ENCODE measurements around the gene GNG3.
"Not testable (repeated sequence)": the region's sequence is repeated elsewhere in the genome, so short reads cannot be mapped to it uniquely, and the experiment has no call there.

Gene GNG3

DNA sequence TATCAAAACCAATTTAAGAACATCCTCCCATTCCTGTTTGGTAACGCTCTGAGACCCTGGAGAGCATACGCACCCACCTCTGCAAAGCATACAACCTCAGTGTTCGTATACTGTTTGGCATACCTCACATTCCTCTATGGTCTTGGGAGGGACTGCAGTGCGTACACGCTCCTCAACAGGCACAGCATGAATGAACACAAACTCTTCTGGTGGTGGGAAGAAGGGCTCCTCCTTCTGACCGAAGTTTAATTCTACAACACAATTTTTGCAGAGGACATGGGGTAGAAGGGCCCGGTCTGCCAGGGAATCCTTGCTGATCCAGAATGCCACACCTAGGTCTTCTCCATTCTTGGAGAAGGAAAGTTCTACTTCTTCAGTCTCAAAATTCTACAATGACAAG is 14.5 kb downstream of the GNG3 start:
- DNase-seq: no peak

DNA sequence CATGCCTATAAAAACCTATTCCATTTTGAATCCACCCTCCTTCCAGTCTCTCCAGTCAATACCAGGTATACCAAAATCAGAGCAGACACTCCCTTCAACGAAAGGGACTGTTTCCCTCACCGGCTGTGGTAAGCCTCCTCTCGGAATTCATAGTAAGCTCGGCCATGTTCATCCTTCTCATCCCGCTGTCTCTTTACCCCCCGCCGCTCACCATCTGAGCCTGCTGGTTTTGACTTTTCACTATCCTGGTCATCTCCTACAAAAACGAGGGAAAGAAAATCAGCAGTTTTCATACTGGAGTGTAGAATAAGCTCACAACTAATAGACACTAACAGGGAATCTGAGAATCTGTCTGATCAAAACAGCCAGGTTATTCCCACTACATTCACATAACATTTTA is 16.7 kb downstream of the GNG3 start:
- no peak for DNase-seq

GRCh38 chr11:62725646-62726045 is 18.2 kb downstream of the GNG3 start:
- DNase-seq: no peak

- DNase-seq: peak in 1 of 4 experiments; percentile 47
Observed at GRCh38 chr11:62726156-62726914, 18.9 kb downstream of the GNG3 start.

GRCh38 chr11:62726915-62727164 is 19.4 kb downstream of the GNG3 start:
- peak in 1 of 4 experiments; percentile 46 for DNase-seq

DNA sequence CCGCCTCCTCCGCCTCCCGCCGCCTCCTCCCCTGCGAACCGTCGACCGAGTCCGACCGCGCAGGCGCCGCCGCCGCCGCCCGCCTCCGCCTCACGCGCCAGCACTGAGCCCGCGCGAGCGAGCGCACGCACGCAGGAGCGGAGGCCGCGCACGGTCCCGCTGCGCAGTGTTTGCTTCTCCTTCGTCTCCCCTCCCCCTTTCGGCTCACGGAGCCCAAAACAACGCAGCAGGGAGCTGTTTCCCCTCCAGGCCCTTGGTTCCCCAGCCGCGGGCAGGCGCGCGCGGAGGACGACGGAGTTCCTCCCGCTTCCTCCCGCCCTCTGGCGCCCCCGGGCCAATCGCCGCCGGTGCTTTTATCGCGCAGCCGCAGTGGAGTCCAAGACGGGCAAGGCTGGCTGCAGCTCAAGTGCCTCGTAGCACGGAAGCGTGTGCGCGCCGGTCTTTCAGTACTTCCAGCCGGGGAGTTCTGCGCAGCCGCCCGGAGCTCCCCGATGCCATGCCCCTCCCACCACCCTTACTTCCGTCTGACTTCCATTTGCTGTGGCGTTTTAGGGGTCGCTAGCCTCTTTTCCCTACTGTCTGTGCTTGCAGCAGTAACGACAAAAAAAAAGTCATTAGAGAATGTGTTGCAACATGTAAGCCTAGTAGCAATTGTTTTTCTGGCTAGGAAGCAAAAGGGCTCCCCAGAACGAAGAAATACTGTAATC is 19.8 kb downstream of the GNG3 start, which contains the start of gene HNRNPUL2:
Gene HNRNPUL2 (minus strand): TSS at position 293 of the 707 bp plus-strand sequence. CDS start 301 bp downstream, outside the sequence.
- DNase-seq: peak; percentile 93 to 98 (median 96)

DNA sequence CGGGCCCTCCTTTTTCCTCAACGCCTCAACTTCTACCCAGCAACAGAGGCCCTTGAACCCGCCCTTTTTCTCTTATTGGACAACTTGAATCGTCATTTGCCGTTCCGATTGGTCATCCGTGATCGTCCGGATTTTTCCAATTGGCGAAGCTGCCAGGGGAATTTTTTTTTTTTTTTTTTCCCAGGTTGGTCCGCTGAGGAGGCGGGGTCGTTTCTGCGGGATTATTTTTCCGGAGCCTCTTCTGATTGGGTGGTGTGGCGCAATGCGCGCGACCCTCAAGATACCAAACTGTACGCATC is 20.3 kb downstream of the GNG3 start:
- DNase-seq: peak in 3 of 4 experiments; percentile 38 to 68 (median 65)

DNA sequence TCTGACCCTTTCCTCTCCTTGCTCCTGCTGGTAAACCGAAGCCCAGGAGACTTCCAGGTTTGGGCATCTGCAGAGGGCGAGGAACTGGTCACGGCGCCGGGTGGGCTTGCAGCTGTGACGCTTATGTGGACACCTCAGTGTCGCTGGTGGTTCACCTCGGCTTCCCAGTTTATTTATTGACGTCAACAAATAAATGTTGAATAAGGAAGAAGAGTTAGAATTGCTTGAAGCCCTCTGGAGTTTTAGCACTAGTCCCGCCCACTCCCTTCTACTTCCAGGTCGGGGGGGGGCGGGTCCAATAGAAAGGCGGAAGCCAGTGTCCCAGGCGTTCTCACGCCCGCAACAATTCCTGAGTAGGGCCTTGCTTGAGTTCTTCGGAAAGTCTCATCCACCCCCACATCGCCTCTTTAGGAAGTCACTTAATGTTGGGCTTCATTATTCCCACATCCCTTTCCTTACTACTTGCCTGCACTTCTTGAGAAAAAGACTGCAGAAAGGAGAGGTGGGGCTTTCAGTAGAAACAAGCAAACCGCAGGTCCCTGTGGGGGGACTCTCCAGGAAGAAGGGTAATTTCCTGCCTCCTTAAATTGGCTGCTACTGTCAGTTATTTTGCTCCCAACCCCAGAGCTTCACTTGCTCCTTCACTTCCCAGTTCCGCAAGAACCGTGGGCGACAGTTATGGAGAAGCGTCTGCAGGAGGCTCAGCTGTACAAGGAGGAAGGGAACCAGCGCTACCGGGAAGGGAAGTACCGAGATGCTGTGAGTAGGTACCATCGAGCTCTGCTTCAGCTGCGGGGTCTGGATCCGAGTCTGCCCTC is 20.9 kb downstream of the GNG3 start, which contains the start of gene TTC9C:
Gene TTC9C (plus strand): TSS at position 316 of the 818 bp plus-strand sequence. CDS start 363 bp downstream, at position 679.
- peak; percentile 58 to 79 (median 70) for DNase-seq

- not testable (repeated sequence) for DNase-seq
Observed at GRCh38 chr11:62730076-62730475, 22.6 kb downstream of the GNG3 start.

DNA sequence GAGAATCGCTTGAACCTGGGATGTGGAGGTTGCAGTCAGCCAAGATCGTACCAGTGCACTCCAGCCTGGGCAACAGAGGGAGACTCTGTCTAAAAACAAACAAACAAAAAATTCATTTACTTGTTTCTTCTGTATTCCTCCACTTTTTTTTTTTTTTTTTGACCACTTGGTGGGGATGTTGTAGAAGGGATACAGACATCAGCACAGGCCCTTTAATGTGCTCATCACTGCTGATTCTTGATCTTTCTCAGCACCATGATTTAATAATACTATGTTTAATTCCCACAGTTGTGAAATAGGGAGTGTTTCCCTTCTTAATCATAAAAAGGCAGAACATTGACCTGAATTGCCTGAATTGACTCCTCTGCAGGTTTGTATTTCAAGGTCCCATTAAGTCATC is 25.4 kb downstream of the GNG3 start:
- no peak for DNase-seq

- no peak for DNase-seq
Observed at GRCh38 chr11:62737196-62737595, 29.7 kb downstream of the GNG3 start.

- no peak for DNase-seq
Observed at GRCh38 chr11:62747475-62748160, 40.1 kb downstream of the GNG3 start.

GRCh38 chr11:62749931-62750330 is 42.5 kb downstream of the GNG3 start:
- DNase-seq: not testable (repeated sequence)

DNA sequence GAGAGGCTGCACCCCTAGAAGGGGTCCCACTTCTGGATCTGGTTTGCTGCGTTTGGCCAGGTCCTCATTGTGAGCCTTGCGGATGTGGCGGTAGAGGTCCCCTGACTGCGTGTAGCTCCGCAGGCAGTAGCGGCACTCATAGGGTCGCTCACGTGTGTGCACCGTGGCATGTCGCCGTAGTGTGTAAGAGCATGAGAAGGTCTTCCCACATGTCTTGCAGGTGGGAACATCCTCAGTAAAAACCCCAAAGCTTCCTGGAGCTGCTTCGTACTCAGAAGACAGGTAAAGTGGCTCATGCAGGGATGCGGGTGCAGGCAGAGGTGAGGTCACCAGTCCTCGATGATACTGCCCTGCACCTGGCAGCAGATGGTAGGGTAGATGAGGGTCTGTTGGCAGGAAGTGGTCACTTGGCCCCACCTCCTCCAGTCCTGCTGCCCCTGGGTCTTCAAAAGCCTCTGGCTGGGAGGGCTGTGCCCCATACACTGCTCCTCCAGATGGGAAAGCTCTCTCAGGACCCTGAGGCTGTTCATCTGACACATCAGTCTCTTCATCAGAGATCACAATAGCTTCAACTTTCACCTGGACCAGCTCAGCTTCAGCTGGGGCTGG is 44.8 kb downstream of the GNG3 start:
- DNase-seq: no peak

DNA sequence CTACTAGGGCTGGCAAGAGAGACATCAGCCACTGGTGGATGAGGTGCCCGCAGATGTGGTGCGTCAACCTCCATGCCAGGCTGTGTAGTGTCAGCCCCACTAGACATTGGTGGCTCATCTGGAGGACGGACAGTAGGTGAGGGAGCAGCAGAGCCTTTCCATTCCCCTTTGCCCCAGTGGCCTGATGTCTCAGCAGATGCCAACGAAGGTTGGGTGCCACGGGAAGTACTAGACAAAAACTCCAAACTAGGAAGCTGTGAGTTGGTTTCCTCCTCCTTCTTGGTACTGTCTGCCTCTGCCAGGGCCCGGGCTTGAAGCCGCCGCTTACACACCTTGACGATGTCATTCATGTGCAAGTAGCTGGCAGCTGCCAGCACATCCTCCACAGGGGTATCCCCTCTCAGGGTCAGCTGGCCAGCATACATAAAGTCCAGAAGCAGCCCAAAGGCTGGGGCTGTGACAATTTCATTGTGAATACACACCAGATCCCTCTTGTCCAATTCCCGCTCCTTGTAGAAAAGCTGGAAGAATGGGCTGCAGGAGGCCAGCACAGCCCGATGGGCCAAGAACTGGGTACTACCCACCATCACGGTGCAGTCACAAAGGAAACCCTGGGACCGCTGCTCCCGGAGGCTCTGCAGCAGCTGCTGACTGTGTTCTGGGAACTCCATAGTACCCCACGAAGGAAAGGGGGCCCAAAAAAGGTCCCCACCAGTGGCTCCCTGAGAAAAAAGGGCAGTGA is 45.7 kb downstream of the GNG3 start:
- DNase-seq: no peak

GRCh38 chr11:62753736-62754603 is 46.5 kb downstream of the GNG3 start, which contains the start of gene ZBTB3:
ZBTB3 (minus strand) TSS chr11:62754160; CDS start chr11:62753664, 496 bp downstream.
- peak; percentile 88 to 94 (median 92) for DNase-seq

DNA sequence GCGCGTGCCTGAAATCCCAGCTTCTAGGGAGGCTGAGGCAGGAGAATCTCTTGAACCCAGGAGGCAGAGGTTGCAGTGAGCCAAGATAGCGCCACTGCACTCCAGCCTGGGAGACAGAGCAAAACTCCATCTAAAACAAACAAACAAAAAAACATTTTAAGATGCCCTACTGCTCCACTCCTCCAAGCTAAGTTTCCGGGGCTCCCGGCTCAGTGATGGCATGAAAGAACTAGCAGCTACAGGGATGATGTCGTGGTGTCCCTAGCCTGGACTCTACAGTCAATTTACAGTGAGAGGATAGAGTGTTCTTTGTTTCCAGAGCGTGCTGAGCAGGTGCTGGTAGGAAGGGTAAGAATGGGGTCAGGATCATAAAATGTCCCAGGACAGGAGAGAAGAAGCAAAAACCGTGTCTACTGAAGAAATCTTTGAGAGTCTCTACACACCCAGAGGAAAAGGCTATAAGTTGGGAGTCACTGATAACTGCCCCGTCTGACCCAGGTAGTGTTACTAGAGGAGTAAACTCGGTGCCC is 47.7 kb downstream of the GNG3 start:
- no peak for DNase-seq

DNA sequence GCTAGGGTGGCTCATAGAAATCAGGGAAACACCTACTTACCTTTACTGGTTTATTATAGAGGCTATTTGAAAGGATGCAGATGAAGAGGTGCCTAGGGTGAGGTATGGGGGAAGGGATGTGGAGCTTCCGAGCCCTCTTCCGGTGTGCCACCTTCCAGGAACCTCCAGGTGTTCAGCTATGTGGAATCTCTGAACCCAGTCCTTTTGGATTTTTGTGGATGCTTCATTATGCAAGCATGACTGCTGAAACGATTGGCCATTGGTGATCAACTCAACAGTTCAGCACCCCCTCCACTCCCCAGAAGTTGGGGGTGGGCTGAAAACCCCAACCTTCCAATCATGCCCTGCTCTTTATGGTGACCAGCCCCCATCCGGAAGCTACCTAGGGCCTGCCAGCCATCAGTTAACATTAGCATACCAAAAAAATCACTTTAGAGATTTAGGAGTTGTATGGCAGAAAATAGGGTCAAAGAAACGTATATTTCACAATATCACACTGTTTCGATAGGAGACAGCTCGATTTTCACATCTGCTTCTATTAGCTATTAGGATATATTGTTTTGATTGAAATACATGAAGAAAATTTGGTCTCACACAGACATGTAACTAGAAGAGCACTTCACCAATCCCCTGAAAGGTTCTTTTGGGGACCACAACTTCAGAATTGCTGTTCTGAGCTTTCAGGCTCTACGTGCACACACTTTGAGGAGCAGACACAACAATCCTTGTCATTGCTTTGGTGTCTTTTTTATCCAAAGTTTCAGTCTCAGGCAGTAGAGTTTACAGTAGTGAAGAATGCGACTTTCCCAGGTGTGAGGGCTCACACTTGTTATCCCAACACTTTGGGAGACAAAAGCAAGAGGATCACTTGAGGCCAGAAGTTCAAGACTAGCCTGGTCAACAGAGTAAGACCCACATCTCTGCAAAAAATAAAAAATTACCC is 50.6 kb downstream of the GNG3 start:
- DNase-seq: no peak
